ENCODE data around the gene TIMM21.
A peak's percentile ranks its signal among the peaks of the same experiment; 100 is the strongest.

Gene TIMM21

DNA sequence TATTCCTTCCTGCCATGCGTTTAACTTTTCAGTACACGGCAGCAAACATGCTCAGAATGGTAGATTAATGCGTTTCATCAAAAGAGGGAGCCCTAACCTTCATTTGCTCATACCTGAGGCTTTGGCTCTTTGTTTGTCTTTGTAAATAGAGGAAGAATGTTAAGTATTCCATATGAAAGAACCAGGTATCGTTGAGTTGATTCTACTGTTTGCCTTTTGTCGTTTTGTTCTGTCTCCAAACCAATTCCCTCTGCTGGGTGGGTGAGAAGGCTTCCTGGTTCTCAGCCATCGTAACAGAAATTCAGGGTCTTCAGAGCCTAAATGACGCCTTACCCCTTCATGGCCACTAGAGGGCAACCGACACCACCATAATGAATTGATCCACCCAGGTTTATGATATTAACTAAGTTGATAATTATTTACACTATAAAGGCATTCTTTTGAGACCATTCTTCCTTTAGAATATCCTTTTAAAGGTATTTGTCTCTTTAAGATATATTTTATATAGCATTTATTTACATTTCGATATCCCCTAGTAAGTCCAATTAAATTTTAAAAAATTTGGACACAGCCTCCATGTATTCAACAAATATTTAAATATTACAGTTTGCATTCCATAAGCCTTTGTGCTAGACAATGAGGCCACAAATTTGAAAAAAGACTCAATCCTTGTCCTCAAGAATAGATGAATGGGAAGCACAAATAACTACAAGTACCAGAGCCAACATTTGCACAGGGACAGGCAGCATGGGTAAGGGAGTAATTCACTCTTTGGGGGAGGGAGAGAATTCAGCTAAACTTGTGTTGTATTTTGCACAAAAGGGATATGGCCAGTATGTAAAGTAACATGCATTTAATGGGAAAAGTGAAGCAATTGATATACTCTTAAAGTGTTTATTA, 48.1 kb downstream of the TIMM21 start:
- DNase-seq = peak; percentile 82

- no peak for DNase-seq
These were observed 49.5 kb downstream of the TIMM21 start for GRCh38 chr18:74197705-74198341.

DNA sequence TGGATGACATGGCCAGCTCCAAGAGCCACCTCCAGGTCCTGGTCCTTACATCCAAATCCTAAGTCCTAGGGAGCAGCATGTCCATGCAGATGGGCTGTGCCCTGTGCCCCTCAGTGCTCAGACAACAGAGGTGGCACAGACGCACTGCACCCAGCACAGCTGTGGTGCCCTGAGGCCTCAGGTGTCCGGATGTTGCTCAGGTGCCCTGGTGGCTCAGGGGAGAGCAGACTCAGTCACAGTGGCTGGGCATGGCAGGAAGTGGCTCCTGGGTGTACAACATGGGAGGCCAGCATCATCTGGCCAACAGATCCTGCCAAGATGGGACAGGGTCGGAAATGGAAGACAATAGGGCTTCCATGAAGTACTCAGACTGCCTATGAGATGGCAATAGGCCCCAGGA, 50.1 kb downstream of the TIMM21 start:
- no peak for DNase-seq

GRCh38 chr18:74200780-74201179, 52.5 kb downstream of the TIMM21 start:
- no peak for DNase-seq

- DNase-seq = no peak
These were observed 55.5 kb downstream of the TIMM21 start for GRCh38 chr18:74203811-74204210.

DNA sequence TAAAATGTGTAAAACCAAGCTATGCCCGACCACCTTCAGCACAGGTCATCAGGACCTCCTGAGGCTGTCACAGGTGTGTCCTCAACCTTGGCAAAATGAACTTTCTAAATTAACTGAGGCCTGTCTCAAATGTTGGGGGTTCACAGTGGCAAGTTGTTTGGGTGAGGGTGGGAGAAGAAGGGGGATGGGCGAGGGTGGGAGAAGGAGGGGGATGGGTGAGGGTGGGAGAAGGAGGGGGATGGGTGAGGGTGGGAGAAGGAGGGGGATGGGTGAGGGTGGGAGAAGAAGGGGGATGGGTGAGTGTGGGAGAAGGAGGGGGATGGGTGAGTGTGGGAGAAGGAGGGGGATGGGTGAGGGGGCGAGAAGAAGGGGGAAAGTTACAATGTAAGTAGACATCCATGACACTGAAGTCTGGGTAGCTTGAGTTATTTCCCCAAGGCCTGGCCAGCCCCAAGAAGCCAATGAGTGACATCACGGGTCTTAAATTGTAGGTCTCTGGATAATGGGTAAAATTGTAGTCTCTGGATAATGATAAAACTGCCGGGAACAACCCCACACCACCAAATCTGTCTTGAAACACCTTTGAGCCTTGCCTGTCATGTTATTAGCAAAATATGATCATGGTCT, 56.3 kb downstream of the TIMM21 start:
- no peak for DNase-seq

Measured in kidney glomerular epithelial cell (primary cell).